HCT116 (cell line): ENCODE results near the gene TFCP2. TPM values are rescaled to one million over a fixed set of nuclear protein-coding genes. Genes with fewer than 3 reads are reported as not detected.
A peak's percentile ranks its signal among the peaks of the same experiment; 100 is the strongest.

ENCODE experiments used
- ATAC-seq: fragments of 200-7000 bp; cut with Tn5 transposase; 2 replicates; pipeline ENCODE4 v1.9.1; 2020; ENCODE audit warnings: mild to moderate bottlenecking, moderate library complexity
- BruUV-seq: library from RNA; stranded (reverse); fragments of 400-500 nt; replicated peaks from 2 replicates; lab custom pipeline; 2021; lab: Mats Ljungman, UMichigan
- CTCF ChIA-PET: fragments of 300-600 bp; sonication (Branson Sonifier 250); formaldehyde crosslinking; loops from one replicate; lab custom pipeline; 2021; ENCODE audit warnings: antibody characterized with exemption; lab: Charles Lee
- POLR2A ChIA-PET: fragments of 300-600, 350-600 bp; sonication (Branson Sonifier 250); formaldehyde crosslinking; loops from one replicate; lab custom pipeline; 2021; ENCODE audit warnings: antibody characterized with exemption; lab: Charles Lee
- RAD21 ChIA-PET, 2 experiments: fragments of 300-600 bp; sonication (Branson Sonifier 250); formaldehyde crosslinking; loops; one replicate each; lab custom pipeline; 2023; ENCODE audit warnings: low total read pairs in 2 of 2; ENCODE audit not compliant: uncharacterized antibody in 2 of 2, unreplicated experiment in 2 of 2, low non-redundant PET in 1 of 2; lab: Charles Lee
- DNase-seq: peaks from one replicate; pipeline ENCODE4 v3.0.0-alpha.2; 2010; ENCODE audit warnings: low read depth, low spot score
- H2AFZ ChIP-seq: fragments of 200-600 bp; shearing (Covaris generic), sonication (generic); 2 replicates; pipeline ENCODE4 v1.6.1; 2017; ENCODE audit warnings: low read depth, mixed run types, mixed read lengths, antibody characterized with exemption, low read length; ENCODE audit not compliant: poor library complexity, severe bottlenecking
- H3K27ac ChIP-seq: 2 replicates; pipeline ENCODE4 v1.5.1; 2012; ENCODE audit warnings: low read depth, low read length
- H3K27me3 ChIP-seq: fragments of 200-600 bp; sonication (generic); 2 replicates; pipeline ENCODE4 v1.6.1; 2016; ENCODE audit warnings: mixed run types, low read length, mixed read lengths; ENCODE audit not compliant: insufficient read depth
- H3K36me3 ChIP-seq, 2 experiments: fragments of 200-500 bp in 1 of 2; fragments of 200-600 bp in 1 of 2; sonication (Bioruptor generic) in 1 of 2; sonication (generic) in 1 of 2; 2 replicates each; pipeline versions ENCODE4 v1.5.1 to v1.6.1; 2014 to 2016; ENCODE audit warnings: low read length in 2 of 2, inconsistent platforms in 1 of 2, mixed read lengths in 1 of 2, mixed run types in 1 of 2; ENCODE audit not compliant: insufficient read depth in 2 of 2, control insufficient read depth in 1 of 2
- H3K4me1 ChIP-seq, 2 experiments: fragments of 200-600 bp in 1 of 2; sonication (generic) in 1 of 2; 2 replicates each; pipeline versions ENCODE4 v1.5.1 to v1.6.1; 2012 to 2017; ENCODE audit warnings: low read length in 2 of 2, inconsistent platforms in 1 of 2, mild to moderate bottlenecking in 1 of 2, mixed read lengths in 1 of 2, mixed run types in 1 of 2, moderate library complexity in 1 of 2; ENCODE audit not compliant: insufficient read depth in 2 of 2, control insufficient read depth in 1 of 2
- H3K4me2 ChIP-seq: fragments of 200-600 bp; sonication (generic); 2 replicates; pipeline ENCODE4 v1.6.1; 2017; ENCODE audit warnings: mixed run types, low read length, mixed read lengths
- H3K4me3 ChIP-seq, 2 experiments: fragments of 200-600 bp in 1 of 2; sonication (generic) in 1 of 2; replicated peaks in 1 of 2; 2 replicates each; pipeline ENCODE4 v1.5.1; 2011 to 2016; ENCODE audit warnings: low read length in 2 of 2, control low read depth in 1 of 2, low read depth in 1 of 2, mild to moderate bottlenecking in 1 of 2, mixed read lengths in 1 of 2, mixed run types in 1 of 2
- H3K79me2 ChIP-seq: fragments of 200-600 bp; sonication (generic); 2 replicates; pipeline ENCODE4 v1.6.1; 2017; ENCODE audit warnings: mild to moderate bottlenecking, mixed run types, low read length, moderate library complexity, mixed read lengths; ENCODE audit not compliant: insufficient read depth
- H3K9ac ChIP-seq: fragments of 200-600 bp; sonication (generic); 2 replicates; pipeline ENCODE4 v1.6.1; 2016; ENCODE audit warnings: low read length, mixed read lengths
- H3K9me2 ChIP-seq: fragments of 200-600 bp; sonication (generic), shearing (Covaris generic); 2 replicates; pipeline ENCODE4 v1.6.1; 2017; ENCODE audit warnings: mixed run types, mild to moderate bottlenecking, moderate library complexity; ENCODE audit not compliant: insufficient read depth
- H3K9me3 ChIP-seq, 2 experiments: fragments of 200-500 bp in 1 of 2; fragments of 200-600 bp in 1 of 2; sonication (Bioruptor generic) in 1 of 2; sonication (generic) in 1 of 2; 2 replicates each; pipeline ENCODE4 v1.6.1; 2014 to 2017; ENCODE audit warnings: low read length in 2 of 2, mixed read lengths in 2 of 2, inconsistent platforms in 1 of 2, low read depth in 1 of 2, mild to moderate bottlenecking in 1 of 2, mixed run types in 1 of 2, moderate library complexity in 1 of 2; ENCODE audit not compliant: control insufficient read depth in 1 of 2, insufficient read depth in 1 of 2
- H4K20me1 ChIP-seq: fragments of 200-600 bp; sonication (generic), shearing (Covaris generic); 2 replicates; pipeline ENCODE4 v1.6.1; 2017; ENCODE audit warnings: mixed run types, mild to moderate bottlenecking, moderate library complexity; ENCODE audit not compliant: insufficient read depth
- CBX3 ChIP-seq: IDR thresholded peaks from 2 replicates; pipeline ENCODE4 v1.6.1; 2012; ENCODE audit warnings: low read depth
- CEBPB ChIP-seq: IDR thresholded peaks from 2 replicates; pipeline ENCODE4 v1.6.1; 2012; ENCODE audit warnings: low read depth
- EZH2 ChIP-seq: fragments of 200-600 bp; sonication (generic); IDR thresholded peaks from 2 replicates; pipeline ENCODE4 v1.6.1; 2017; ENCODE audit warnings: antibody characterized with exemption, mixed run types
- EZH2phosphoT487 ChIP-seq: fragments of 200-600 bp; IDR thresholded peaks from 2 replicates; pipeline ENCODE4 v1.6.1; 2018; ENCODE audit warnings: antibody characterized with exemption, borderline replicate concordance
- JUND ChIP-seq: IDR thresholded peaks from 2 replicates; pipeline ENCODE4 v1.6.1; 2012
- POLR2A ChIP-seq: IDR thresholded peaks from 2 replicates; pipeline ENCODE4 v1.7.0; 2011; ENCODE audit warnings: borderline replicate concordance; ENCODE audit not compliant: insufficient read depth, insufficient read length; ENCODE audit errors: extremely low read depth
- POLR2AphosphoS5 ChIP-seq: IDR thresholded peaks from 2 replicates; pipeline ENCODE4 v1.6.1; 2011; ENCODE audit warnings: mild to moderate bottlenecking, low read depth, low read length, moderate library complexity
- RAD21 ChIP-seq: IDR thresholded peaks from 2 replicates; pipeline ENCODE4 v1.6.1; 2012; ENCODE audit warnings: low read depth, mild to moderate bottlenecking
- REST ChIP-seq: IDR thresholded peaks from 2 replicates; pipeline ENCODE4 v1.6.1; 2012; ENCODE audit warnings: low read depth
- SIN3A ChIP-seq: IDR thresholded peaks from 2 replicates; pipeline ENCODE4 v1.6.1; 2012; ENCODE audit warnings: low read depth
- SP1 ChIP-seq: IDR thresholded peaks from 2 replicates; pipeline ENCODE4 v1.6.1; 2012; ENCODE audit warnings: low read depth
- SRF ChIP-seq: IDR thresholded peaks from 2 replicates; pipeline ENCODE4 v1.6.1; 2012; ENCODE audit warnings: low read depth
- TCF7L2 ChIP-seq: IDR thresholded peaks from 2 replicates; pipeline ENCODE4 v1.7.0; 2011; ENCODE audit warnings: borderline replicate concordance, inconsistent platforms; ENCODE audit not compliant: insufficient read depth, insufficient read length; ENCODE audit errors: extremely low read depth
- YY1 ChIP-seq: IDR thresholded peaks from 2 replicates; pipeline ENCODE4 v1.6.1; 2011; ENCODE audit warnings: low read length, low read depth, moderate library complexity, mild to moderate bottlenecking; ENCODE audit not compliant: insufficient replicate concordance; ENCODE audit errors: extremely low read depth
- ZFX ChIP-seq: fragments of 450-650 bp; IDR thresholded peaks from 2 replicates; pipeline ENCODE4 v1.6.1; 2017
- ZNF274 ChIP-seq: fragments of 200-500 bp; sonication (Bioruptor generic); IDR thresholded peaks from 2 replicates; pipeline ENCODE4 v1.6.1; 2014; ENCODE audit warnings: mild to moderate bottlenecking, low read depth, low read length, inconsistent platforms
- intact Hi-C: fragments of 100-400 bp; cut with micrococcal nuclease; formaldehyde crosslinking; loops from 2 replicates; pipeline ENCODE4 v1.10.0; 2022
- total RNA-seq: library from RNA; stranded (reverse); gene quantifications from one replicate; pipeline ENCODE4 v1.2.1, GENCODE V29; 2021; ENCODE audit not compliant: unreplicated experiment
- TF ChIP-seq, protein P1 (sequence below): IDR thresholded peaks from 2 replicates; pipeline ENCODE4 v1.6.1; 2011; ENCODE audit warnings: mild to moderate bottlenecking, low read length, moderate library complexity; ENCODE audit not compliant: insufficient replicate concordance; ENCODE audit errors: extremely low read depth
- TF ChIP-seq, protein P2 (sequence below), 3 experiments: fragments of 200-600 bp in 1 of 3; sonication (generic) in 1 of 3; IDR thresholded peaks in 2 of 3; conservative IDR thresholded peaks in 1 of 3; 2 replicates each; pipeline ENCODE4 v1.5.1; 2012 to 2017; ENCODE audit warnings: low read depth in 2 of 3, low read length in 2 of 3, antibody characterized with exemption in 1 of 3, borderline replicate concordance in 1 of 3, control low read depth in 1 of 3, mild to moderate bottlenecking in 1 of 3, mixed read lengths in 1 of 3, mixed run types in 1 of 3, moderate library complexity in 1 of 3; ENCODE audit not compliant: insufficient read depth in 1 of 3

Gene TFCP2
- total RNA-seq, 1 experiment from 2014 or later, result 31.6 TPM

DNA sequence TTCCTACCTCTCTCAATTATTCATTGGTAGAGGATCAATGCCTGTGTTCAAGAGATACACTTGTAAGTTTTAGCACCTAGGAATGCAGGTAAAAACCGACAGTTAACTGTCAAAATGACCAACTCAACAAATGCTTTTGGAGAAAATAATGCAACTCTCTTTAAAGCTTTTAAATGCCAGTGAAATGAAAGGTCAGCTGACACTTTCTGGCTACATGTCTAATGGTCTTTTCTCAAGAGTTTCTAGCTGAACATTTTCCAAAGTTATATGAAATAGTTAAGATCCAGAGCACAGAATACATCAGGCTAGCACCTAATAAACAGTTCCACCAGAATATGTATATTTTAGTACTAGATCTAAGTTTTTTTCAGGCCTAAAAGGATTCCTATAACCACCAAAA is 91.5 kb downstream of the TFCP2 start:
- no TSS peak for BruUV-seq
- Histone ChIP-seq H3K27me3 (no peaks in the 10 kb centered on the region), H2AFZ (no peak overlapping the region), H4K20me1 (no peaks in the 10 kb centered on the region), H3K9me3 (no peaks in the 10 kb centered on the region), H3K27ac (no peak overlapping the region), H3K9me2 (no peaks in the 10 kb centered on the region), H3K4me3 (no peak overlapping the region), H3K4me2 (peak overlapping the region; percentile 88; the same call in 1 of the 2 replicates), H3K79me2 (peaks cover 13% of the 10 kb centered on the region; the same call in 1 of the 2 replicates), H3K36me3 (no peaks in the 10 kb centered on the region), H3K4me1 (peaks cover 5 to 13% of the 10 kb centered on the region in 2 experiments; a peak in 3 of 4 replicates), H3K9ac (no peak overlapping the region)
- ATAC-seq, result no peak
- intact Hi-C loops, result loop anchor here (10.0 kb wide), 1 partner anchor 133 kb away; the partner anchor contains the start of gene POU6F1
- ChIA-PET CTCF (no interaction called here), RAD21 (no interaction called here), POLR2A (interaction anchor here (0.5 kb wide), 1 partner anchor 168 kb away, joined by 3 read pairs; no protein-coding TSS in a partner anchor)
- TF ChIP-seq JUND (no peak), CBX3 (no peak), TCF7L2 (no peak), ZNF274 (no peak), EZH2 (no peak), RAD21 (no peak), YY1 (no peak), SRF (no peak), POLR2AphosphoS5 (no peak), SIN3A (no peak), REST (no peak), POLR2A (no peak), ZFX (no peak), SP1 (no peak), CEBPB (no peak), EZH2phosphoT487 (no peak)
- TF ChIP-seq, protein P1, sequence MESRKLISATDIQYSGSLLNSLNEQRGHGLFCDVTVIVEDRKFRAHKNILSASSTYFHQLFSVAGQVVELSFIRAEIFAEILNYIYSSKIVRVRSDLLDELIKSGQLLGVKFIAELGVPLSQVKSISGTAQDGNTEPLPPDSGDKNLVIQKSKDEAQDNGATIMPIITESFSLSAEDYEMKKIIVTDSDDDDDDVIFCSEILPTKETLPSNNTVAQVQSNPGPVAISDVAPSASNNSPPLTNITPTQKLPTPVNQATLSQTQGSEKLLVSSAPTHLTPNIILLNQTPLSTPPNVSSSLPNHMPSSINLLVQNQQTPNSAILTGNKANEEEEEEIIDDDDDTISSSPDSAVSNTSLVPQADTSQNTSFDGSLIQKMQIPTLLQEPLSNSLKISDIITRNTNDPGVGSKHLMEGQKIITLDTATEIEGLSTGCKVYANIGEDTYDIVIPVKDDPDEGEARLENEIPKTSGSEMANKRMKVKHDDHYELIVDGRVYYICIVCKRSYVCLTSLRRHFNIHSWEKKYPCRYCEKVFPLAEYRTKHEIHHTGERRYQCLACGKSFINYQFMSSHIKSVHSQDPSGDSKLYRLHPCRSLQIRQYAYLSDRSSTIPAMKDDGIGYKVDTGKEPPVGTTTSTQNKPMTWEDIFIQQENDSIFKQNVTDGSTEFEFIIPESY, result no peak
- TF ChIP-seq, protein P2, sequence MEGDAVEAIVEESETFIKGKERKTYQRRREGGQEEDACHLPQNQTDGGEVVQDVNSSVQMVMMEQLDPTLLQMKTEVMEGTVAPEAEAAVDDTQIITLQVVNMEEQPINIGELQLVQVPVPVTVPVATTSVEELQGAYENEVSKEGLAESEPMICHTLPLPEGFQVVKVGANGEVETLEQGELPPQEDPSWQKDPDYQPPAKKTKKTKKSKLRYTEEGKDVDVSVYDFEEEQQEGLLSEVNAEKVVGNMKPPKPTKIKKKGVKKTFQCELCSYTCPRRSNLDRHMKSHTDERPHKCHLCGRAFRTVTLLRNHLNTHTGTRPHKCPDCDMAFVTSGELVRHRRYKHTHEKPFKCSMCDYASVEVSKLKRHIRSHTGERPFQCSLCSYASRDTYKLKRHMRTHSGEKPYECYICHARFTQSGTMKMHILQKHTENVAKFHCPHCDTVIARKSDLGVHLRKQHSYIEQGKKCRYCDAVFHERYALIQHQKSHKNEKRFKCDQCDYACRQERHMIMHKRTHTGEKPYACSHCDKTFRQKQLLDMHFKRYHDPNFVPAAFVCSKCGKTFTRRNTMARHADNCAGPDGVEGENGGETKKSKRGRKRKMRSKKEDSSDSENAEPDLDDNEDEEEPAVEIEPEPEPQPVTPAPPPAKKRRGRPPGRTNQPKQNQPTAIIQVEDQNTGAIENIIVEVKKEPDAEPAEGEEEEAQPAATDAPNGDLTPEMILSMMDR (IDR thresholded peaks at IDR 0.05 in 2 of 3, conservative IDR thresholded peaks at IDR 0.05 in 1 of 3; ENCODE audit: borderline replicate concordance in 1 of 3, insufficient read depth in 1 of 3, low read depth in 2 of 3, low read length in 2 of 3), result no peak
- DNase-seq, result no peak
